ENCODE data around the gene SLC30A1. TPM values are rescaled to one million over a fixed set of nuclear protein-coding genes. Genes with fewer than 3 reads are reported as not detected.

SLC30A1 gene
- total and polyA plus RNA-seq, 2 of the 8 experiments (the other 6 are each of a cell fraction or from before 2014, with no cell fraction given) = 4.5 to 14.0 TPM

GRCh38 chr1:211531194-211532087, 47.5 kb downstream of the SLC30A1 start:
- H2BK15ac ChIP-seq (ENCODE audit: low read length) = no peak overlapping the region
- H3K36me3 ChIP-seq (ENCODE audit: control insufficient read depth in 2 of 4, insufficient read depth in 4 of 4, low read length in 3 of 4) = no peaks in the 10 kb centered on the region
- FAIRE-seq (no peak), DNase-seq (ENCODE audit: low read depth in 1 of 2, low spot score in 2 of 2) (no peak)
- no peak overlapping the region for H2BK120ac ChIP-seq (replicated peaks; ENCODE audit: low read depth, low read length)
- no peak overlapping the region for H3K4ac ChIP-seq (replicated peaks; ENCODE audit: insufficient read length, low read depth, low read length)
- H3K4me1 ChIP-seq (replicated peaks in 1 of 4; ENCODE audit: control insufficient read depth in 3 of 4, insufficient read depth in 4 of 4, low read length in 3 of 4) = no peaks in the 10 kb centered on the region; a peak in 1 of 7 replicates
- no peak overlapping the region for H2AFZ ChIP-seq (ENCODE audit: low read length)
- H3K18ac ChIP-seq (ENCODE audit: extremely low read depth, low read length) = no peak overlapping the region
- no peak overlapping the region for H3K27ac ChIP-seq (ENCODE audit: low read depth, low read length)
- no peaks in the 10 kb centered on the region for H3K23me2 ChIP-seq (ENCODE audit: low read depth, low read length)
- no peak overlapping the region for H3K9ac ChIP-seq (replicated peaks in 1 of 4; ENCODE audit: extremely low read depth in 1 of 4, low read depth in 3 of 4, low read length in 3 of 4)
- ChIA-PET CTCF (ENCODE audit: partially characterized antibody) (interaction anchor here (0.8 to 4.3 kb wide), 11 partner anchors 8 to 167 kb away, joined by 3 to 16 read pairs (median 5); no protein-coding TSS in a partner anchor), POLR2A (ENCODE audit: partially characterized antibody) (no interaction called here)
- no peak overlapping the region for H4K5ac ChIP-seq (ENCODE audit: insufficient read length, low read depth, low read length)
- no peaks in the 10 kb centered on the region for H3K79me1 ChIP-seq (ENCODE audit: low read depth, low read length)
- no peak overlapping the region for H4K91ac ChIP-seq (replicated peaks; ENCODE audit: insufficient read length, low read length)
- no peak overlapping the region for H3K14ac ChIP-seq (ENCODE audit: insufficient read length)
- no peaks in the 10 kb centered on the region for H3K9me3 ChIP-seq (ENCODE audit: insufficient read depth in 2 of 2, low read depth in 1 of 2, low read length in 1 of 2)
- H3K56ac ChIP-seq (replicated peaks; ENCODE audit: insufficient read length, low read depth, low read length) = no peak overlapping the region
- H2AK5ac ChIP-seq (ENCODE audit: low read depth, low read length) = no peak overlapping the region
- no peak overlapping the region for H2BK5ac ChIP-seq (ENCODE audit: low read depth, low read length)
- H3K27me3 ChIP-seq (replicated peaks in 1 of 4; ENCODE audit: control insufficient read depth in 3 of 4, extremely low read depth in 1 of 4, insufficient read depth in 3 of 4, low read length in 3 of 4) = no peaks in the 10 kb centered on the region; a peak in 1 of 7 replicates
- H3K4me2 ChIP-seq (ENCODE audit: insufficient read depth in 1 of 2, low read depth in 2 of 2, low read length in 2 of 2) = no peak overlapping the region
- H3K23ac ChIP-seq (ENCODE audit: insufficient read length) = no peak overlapping the region
- H4K8ac ChIP-seq (ENCODE audit: extremely low read depth, insufficient read depth, low read length) = peak overlapping the region; percentile 22; the same call in 1 of the 2 replicates
- H3K79me2 ChIP-seq (ENCODE audit: control insufficient read depth in 1 of 2, insufficient read depth in 2 of 2, low read length in 2 of 2) = no peaks in the 10 kb centered on the region
- H3K4me3 ChIP-seq (ENCODE audit: extremely low read depth in 1 of 4, insufficient read depth in 2 of 4, low read depth in 3 of 4, low read length in 4 of 4) = no peak overlapping the region
- H2BK20ac ChIP-seq (ENCODE audit: low read length) = no peak overlapping the region
- no peaks in the 10 kb centered on the region for H4K20me1 ChIP-seq (replicated peaks in 1 of 2; ENCODE audit: control insufficient read depth in 1 of 2, insufficient read depth in 2 of 2, low read length in 2 of 2)
- no peak overlapping the region for H2BK12ac ChIP-seq (ENCODE audit: low read depth, low read length)
- 92% methylated on average over 15 of the region's 15 CpGs; no CpG with 5 or more reads in 1 of the 2 experiments for WGBS, 2 experiments (ENCODE audit: extremely low coverage in 1 of 2, insufficient coverage in 1 of 2, insufficient read length in 1 of 2, insufficient replicate concordance in 2 of 2, low coverage in 1 of 2, low lambda C conversion rate in 2 of 2, missing lambda C conversion rate in 1 of 2)
- TF ChIP-seq RFX5 (IDR thresholded peaks at IDR 0.05; ENCODE audit: borderline replicate concordance, low read depth, low read length) (no peak), USF2 (IDR thresholded peaks at IDR 0.05; ENCODE audit: low read length) (no peak)
